Ovary (tissue), 9 donors: ENCODE results near the gene DSCAML1. TPM values are rescaled to one million over a fixed set of nuclear protein-coding genes. Genes with fewer than 3 reads are reported as not detected.

Experiments
- DNase-seq, 5 donors: peaks; one replicate each; pipeline ENCODE4 v3.0.0-alpha.2; 2019 to 2020
- H3K27ac ChIP-seq, 2 donors: fragments of 200-600 bp; one replicate each; pipeline versions ENCODE4 v1.5.1 to v1.8.0; 2019 to 2022
- H3K27me3 ChIP-seq: fragments of 200-600 bp; one replicate; pipeline ENCODE4 v1.8.0; 2022
- H3K36me3 ChIP-seq: fragments of 200-600 bp; sonication (generic); one replicate; pipeline ENCODE4 v1.5.1; 2019
- H3K4me1 ChIP-seq: one replicate; pipeline ENCODE4 v1.8.1; 2013; ENCODE audit warnings: mild to moderate bottlenecking, moderate library complexity; ENCODE audit not compliant: insufficient read depth
- H3K4me3 ChIP-seq: fragments of 200-600 bp; sonication (generic); one replicate; pipeline ENCODE4 v1.5.1; 2017
- H3K9me3 ChIP-seq, 2 donors: fragments of 200-600 bp in 1 of 2; sonication (generic) in 1 of 2; one replicate each; pipeline versions ENCODE4 v1.5.1 to v1.8.1; 2013 to 2019; ENCODE audit warnings: mild to moderate bottlenecking in 1 of 2, moderate library complexity in 1 of 2
- CTCF ChIP-seq, 3 donors: fragments of 450-650 bp in 2 of 3; fragments of 200-600 bp in 1 of 3; IDR thresholded peaks; one replicate each; pipeline versions ENCODE4 v1.5.1 to v1.8.0; 2016 to 2022; ENCODE audit warnings: antibody characterized with exemption in 3 of 3, mild to moderate bottlenecking in 1 of 3
- EP300 ChIP-seq: sonication (generic); formaldehyde crosslinking; IDR thresholded peaks from one replicate; pipeline ENCODE4 v1.6.1; 2017; ENCODE audit warnings: antibody characterized with exemption
- POLR2A ChIP-seq: fragments of 450-650 bp; IDR thresholded peaks from one replicate; pipeline ENCODE4 v1.6.1; 2017; ENCODE audit warnings: antibody characterized with exemption, mild to moderate bottlenecking, moderate library complexity
- WGBS, 3 donors: extraction: QIAGEN DNeasy Blood & Tissue Kit in 1 of 3; methylation state at CpG; one replicate each; pipeline versions ENCODE4 v1.1.5 to v1.1.7; 2013 to 2017; 5-methylcytosine and 5-hydroxymethylcytosine counted together
- intact Hi-C, 4 donors: fragments of 100-400 bp; cut with DNase I; formaldehyde crosslinking; loops; one replicate each; pipeline versions ENCODE4 v1.11.0 to v1.15.1; 2022 to 2023
- polyA plus RNA-seq, 2 donors: library from polyadenylated mRNA; stranded (reverse); fragments of 200-250 nt in 1 of 2; fragments of 350-450 nt in 1 of 2; fragmentation: Illumina TruSeq in 1 of 2; extraction: RNeasy Lipid Tissue Mini Kit (QIAGEN cat#74804) in 1 of 2; gene quantifications; one replicate each; pipeline ENCODE4 v1.2.3, GENCODE V29; 2013 to 2014
- total RNA-seq, 7 donors: library from RNA; depleted of rRNA in 2 of 7; stranded (reverse); fragments of >200 nt in 2 of 7; fragmentation: NEBNext Ultra II Directional in 3 of 7; extraction: Animal tissue kit (Norgen Biotek cat#: 25700) in 3 of 7; gene quantifications; one replicate each; pipeline versions ENCODE4 v1.1.0 to v1.2.4, GENCODE V29; 2016 to 2023
- donor health status: DM: no; HTN: no; CAD: no; lungs with moderate emphysema.
- donor health status: DM: no; HTN: no; CAD: no.
- donor health status: Bipolar disorder and iron deficiency.
- donor health status: DM: yes; HTN: yes; CAD: no.
- donor health status: DM: no; HTN: no; CAD: no.
- donor health status: DM: yes; HTN: yes; CAD: no.

DSCAML1 gene
- total and polyA plus RNA-seq, 9 donors, result 0.77 to 16.5 (median 10.6) TPM

- Histone ChIP-seq H3K36me3 (no peaks in the 10 kb centered on the region), H3K27me3 (no peaks in the 10 kb centered on the region), H3K4me3 (no peak overlapping the region), H3K4me1 (no peaks in the 10 kb centered on the region), H3K27ac (no peak overlapping the region), H3K9me3 (no peaks in the 10 kb centered on the region)
- DNase-seq, result no peak
- TF ChIP-seq EP300, result no peak
- no peak for TF ChIP-seq CTCF (IDR thresholded peaks at IDR 0.05)
- no peak for TF ChIP-seq POLR2A
- intact Hi-C loops, result loop anchor here in 1 of 4 donors (5.0 kb wide), 1 partner anchor 376 kb away; no protein-coding TSS in a partner anchor
- WGBS, 3 donors, result 84 to 88% (median 87%) methylated on average over 14 of the region's 14 CpGs
Measured at GRCh38 chr11:117441146-117441975, 355.7 kb downstream of the DSCAML1 start.

GRCh38 chr11:117440258-117440657 is 356.8 kb downstream of the DSCAML1 start:
- H3K4me1 ChIP-seq, result no peaks in the 10 kb centered on the region
- WGBS, 3 donors, result 88 to 92% (median 89%) methylated on average over 8 of the region's 8 CpGs
- H3K4me3 ChIP-seq, result no peak overlapping the region
- H3K36me3 ChIP-seq, result no peaks in the 10 kb centered on the region
- TF ChIP-seq EP300 (no peak), POLR2A (no peak), CTCF (IDR thresholded peaks at IDR 0.05) (no peak)
- H3K27me3 ChIP-seq, result no peaks in the 10 kb centered on the region
- no peaks in the 10 kb centered on the region for H3K9me3 ChIP-seq
- no peak for DNase-seq
- intact Hi-C loops, result loop anchor here in 1 of 4 donors (5.0 kb wide), 1 partner anchor 377 kb away; no protein-coding TSS in a partner anchor
- no peak overlapping the region for H3K27ac ChIP-seq

GRCh38 chr11:117439256-117439655 is 357.8 kb downstream of the DSCAML1 start:
- DNase-seq, result no peak
- Histone ChIP-seq H3K27ac (no peak overlapping the region), H3K4me1 (no peaks in the 10 kb centered on the region), H3K36me3 (no peaks in the 10 kb centered on the region), H3K9me3 (no peaks in the 10 kb centered on the region), H3K4me3 (no peak overlapping the region), H3K27me3 (no peaks in the 10 kb centered on the region)
- 86 to 90% (median 86%) methylated on average over 13 of the region's 13 CpGs for WGBS, 3 donors
- TF ChIP-seq EP300 (no peak), POLR2A (no peak), CTCF (IDR thresholded peaks at IDR 0.05) (no peak)
- intact Hi-C loops, result loop anchor here in 2 of 4 donors (10.0 kb wide), 3 partner anchors 506 to 616 kb away; no protein-coding TSS in a partner anchor

GRCh38 chr11:117438371-117439000 is 358.5 kb downstream of the DSCAML1 start:
- Histone ChIP-seq H3K27me3 (no peaks in the 10 kb centered on the region), H3K9me3 (no peaks in the 10 kb centered on the region), H3K36me3 (no peaks in the 10 kb centered on the region), H3K4me3 (no peak overlapping the region), H3K27ac (no peak overlapping the region), H3K4me1 (no peaks in the 10 kb centered on the region)
- no peak for TF ChIP-seq CTCF (IDR thresholded peaks at IDR 0.05)
- no peak for TF ChIP-seq POLR2A
- TF ChIP-seq EP300, result no peak
- intact Hi-C loops, result loop anchor here in 2 of 4 donors (10.0 kb wide), 3 partner anchors 506 to 616 kb away; no protein-coding TSS in a partner anchor
- no peak for DNase-seq
- 81 to 87% (median 86%) methylated on average over 17 of the region's 17 CpGs for WGBS, 3 donors
